H1 (cell line): Measurements from ENCODE around the gene OR1G1. TPM values are rescaled to one million over a fixed set of nuclear protein-coding genes. Genes with fewer than 3 reads are reported as not detected.
"Not testable (repeated sequence)": the region's sequence is repeated elsewhere in the genome, so short reads cannot be mapped to it uniquely, and the experiment has no call there.

Experiments
- CTCF ChIA-PET: fragments of 300-600 bp; sonication (Branson Sonifier 250); formaldehyde crosslinking; loops from one replicate; lab custom pipeline; 2021; ENCODE audit not compliant: partially characterized antibody; lab: Charles Lee
- POLR2A ChIA-PET: fragments of 300-600 bp; sonication (Branson Sonifier 250); formaldehyde crosslinking; loops from one replicate; lab custom pipeline; 2021; ENCODE audit warnings: inconsistent platforms; ENCODE audit not compliant: partially characterized antibody; lab: Charles Lee
- DNase-seq, 2 experiments: peaks; one replicate each; pipeline versions ENCODE4 v3.0.0 to v3.0.0-alpha.2; 2010 to 2022; ENCODE audit warnings: low spot score in 2 of 2, low read depth in 1 of 2, mixed read lengths in 1 of 2
- FAIRE-seq: peaks from 2 replicates; lab custom pipeline; 2011; peaks lifted over from hg19 to GRCh38; lab: Jason Lieb, UNC
- H2AFZ ChIP-seq: 2 replicates; pipeline ENCODE4 v1.8.1; 2012; ENCODE audit warnings: low read length, inconsistent platforms
- H2AK5ac ChIP-seq: 2 replicates; pipeline ENCODE4 v1.6.1; 2013; ENCODE audit warnings: low read depth, low read length
- H2BK120ac ChIP-seq: replicated peaks from 2 replicates; pipeline ENCODE3; 2013; ENCODE audit warnings: low read depth, low read length, inconsistent platforms
- H2BK12ac ChIP-seq: 2 replicates; pipeline ENCODE4 v1.6.1; 2013; ENCODE audit warnings: low read depth, low read length
- H2BK15ac ChIP-seq: 2 replicates; pipeline ENCODE4 v1.6.1; 2013; ENCODE audit warnings: low read length
- H2BK20ac ChIP-seq: 2 replicates; pipeline ENCODE4 v1.6.1; 2013; ENCODE audit warnings: low read length
- H2BK5ac ChIP-seq: 2 replicates; pipeline ENCODE4 v1.6.1; 2013; ENCODE audit warnings: low read depth, low read length
- H3K14ac ChIP-seq: 2 replicates; pipeline ENCODE4 v1.6.1; 2013; ENCODE audit warnings: inconsistent platforms; ENCODE audit not compliant: insufficient read length
- H3K18ac ChIP-seq: 2 replicates; pipeline ENCODE4 v1.6.1; 2013; ENCODE audit warnings: low read length; ENCODE audit errors: extremely low read depth
- H3K23ac ChIP-seq: 2 replicates; pipeline ENCODE4 v1.6.1; 2013; ENCODE audit warnings: inconsistent platforms; ENCODE audit not compliant: insufficient read length
- H3K23me2 ChIP-seq: 2 replicates; pipeline ENCODE4 v1.6.1; 2013; ENCODE audit warnings: low read depth, low read length
- H3K27ac ChIP-seq: 2 replicates; pipeline ENCODE4 v1.6.1; 2011; ENCODE audit warnings: low read depth, low read length, inconsistent platforms
- H3K27me3 ChIP-seq, 4 experiments: replicated peaks in 1 of 4; 1 replicate in 1 of 4; 2 replicates in 3 of 4; pipeline versions ENCODE4 v1.6.1 to v1.8.1; 2011 to 2013; ENCODE audit warnings: low read length in 3 of 4, mild to moderate bottlenecking in 3 of 4, inconsistent platforms in 2 of 4, mixed read lengths in 2 of 4, moderate library complexity in 1 of 4; ENCODE audit not compliant: control insufficient read depth in 3 of 4, insufficient read depth in 3 of 4; ENCODE audit errors: extremely low read depth in 1 of 4
- H3K36me3 ChIP-seq, 4 experiments: 2 replicates each; pipeline versions ENCODE4 v1.6.1 to v1.8.1; 2011 to 2013; ENCODE audit warnings: mild to moderate bottlenecking in 4 of 4, low read length in 3 of 4, moderate library complexity in 2 of 4, control low read depth in 1 of 4, inconsistent platforms in 1 of 4; ENCODE audit not compliant: insufficient read depth in 4 of 4, control insufficient read depth in 2 of 4
- H3K4ac ChIP-seq: replicated peaks from 2 replicates; pipeline ENCODE3; 2013; ENCODE audit warnings: low read length, low read depth, mixed read lengths, inconsistent platforms; ENCODE audit not compliant: insufficient read length
- H3K4me1 ChIP-seq, 4 experiments: replicated peaks in 1 of 4; 1 replicate in 1 of 4; 2 replicates in 3 of 4; pipeline versions ENCODE4 v1.6.1 to v1.8.1; 2011 to 2013; ENCODE audit warnings: low read length in 3 of 4, inconsistent platforms in 2 of 4, mixed read lengths in 1 of 4; ENCODE audit not compliant: insufficient read depth in 4 of 4, control insufficient read depth in 3 of 4
- H3K4me2 ChIP-seq, 2 experiments: 2 replicates each; pipeline versions ENCODE4 v1.6.1 to v1.8.1; 2011 to 2013; ENCODE audit warnings: low read depth in 2 of 2, low read length in 2 of 2, control low read depth in 1 of 2, inconsistent platforms in 1 of 2, mild to moderate bottlenecking in 1 of 2; ENCODE audit not compliant: insufficient read depth in 1 of 2
- H3K4me3 ChIP-seq, 4 experiments: fragments of 200-600, 300-600 bp in 1 of 4; sonication (generic), shearing (Covaris generic), sonication (Bioruptor Twin) in 1 of 4; 2 replicates each; pipeline versions ENCODE4 v1.5.1 to v1.8.1; 2011 to 2016; ENCODE audit warnings: low read length in 4 of 4, low read depth in 3 of 4, control low read depth in 2 of 4, inconsistent platforms in 2 of 4, mild to moderate bottlenecking in 2 of 4, mixed read lengths in 1 of 4, moderate library complexity in 1 of 4; ENCODE audit not compliant: insufficient read depth in 2 of 4; ENCODE audit errors: extremely low read depth in 1 of 4
- H3K56ac ChIP-seq: replicated peaks from 2 replicates; pipeline ENCODE3; 2013; ENCODE audit warnings: low read depth, mild to moderate bottlenecking, mixed read lengths, low read length, inconsistent platforms; ENCODE audit not compliant: insufficient read length
- H3K79me1 ChIP-seq: 2 replicates; pipeline ENCODE4 v1.6.1; 2013; ENCODE audit warnings: low read depth, low read length, control low read depth
- H3K79me2 ChIP-seq, 2 experiments: 2 replicates each; pipeline versions ENCODE4 v1.6.1 to v1.8.1; 2012 to 2013; ENCODE audit warnings: low read length in 2 of 2, mild to moderate bottlenecking in 2 of 2, inconsistent platforms in 1 of 2; ENCODE audit not compliant: insufficient read depth in 2 of 2, control insufficient read depth in 1 of 2
- H3K9ac ChIP-seq, 4 experiments: replicated peaks in 1 of 4; 1 replicate in 1 of 4; 2 replicates in 3 of 4; pipeline versions ENCODE4 v1.6.1 to v1.8.1; 2011 to 2013; ENCODE audit warnings: low read depth in 3 of 4, low read length in 3 of 4, control low read depth in 2 of 4, mild to moderate bottlenecking in 2 of 4, moderate library complexity in 2 of 4, inconsistent platforms in 1 of 4; ENCODE audit errors: extremely low read depth in 1 of 4
- H3K9me3 ChIP-seq, 2 experiments: 2 replicates each; pipeline versions ENCODE4 v1.6.1 to v1.8.1; 2012 to 2013; ENCODE audit warnings: mild to moderate bottlenecking in 2 of 2, moderate library complexity in 2 of 2, control low read depth in 1 of 2, inconsistent platforms in 1 of 2, low read depth in 1 of 2, low read length in 1 of 2, mixed read lengths in 1 of 2; ENCODE audit not compliant: insufficient read depth in 2 of 2
- H4K20me1 ChIP-seq, 2 experiments: replicated peaks in 1 of 2; 2 replicates each; pipeline versions ENCODE3 to v1.8.1; 2011 to 2013; ENCODE audit warnings: inconsistent platforms in 2 of 2, low read length in 2 of 2, mild to moderate bottlenecking in 1 of 2; ENCODE audit not compliant: insufficient read depth in 2 of 2, control insufficient read depth in 1 of 2
- H4K5ac ChIP-seq: 2 replicates; pipeline ENCODE4 v1.6.1; 2013; ENCODE audit warnings: low read length, low read depth, mixed read lengths, inconsistent platforms; ENCODE audit not compliant: insufficient read length
- H4K8ac ChIP-seq: 2 replicates; pipeline ENCODE4 v1.8.0; 2013; ENCODE audit warnings: mild to moderate bottlenecking, moderate library complexity, low read length, inconsistent platforms; ENCODE audit not compliant: insufficient read depth; ENCODE audit errors: extremely low read depth
- H4K91ac ChIP-seq: replicated peaks from 2 replicates; pipeline ENCODE3; 2013; ENCODE audit warnings: low read length, mixed read lengths, inconsistent platforms; ENCODE audit not compliant: insufficient read length
- WGBS, 2 experiments: shearing (Covaris generic) in 1 of 2; methylation state at CpG; one replicate each; pipeline versions ENCODE4 v1.1.6 to v1.1.7; 2013 to 2015; ENCODE audit warnings: low lambda C conversion rate in 2 of 2, mixed read lengths in 2 of 2, inconsistent platforms in 1 of 2, low coverage in 1 of 2, missing lambda C conversion rate in 1 of 2; ENCODE audit not compliant: insufficient replicate concordance in 2 of 2, insufficient coverage in 1 of 2, insufficient read length in 1 of 2; ENCODE audit errors: extremely low coverage in 1 of 2, missing lambda C conversion rate in 1 of 2; 5-methylcytosine and 5-hydroxymethylcytosine counted together
- polyA plus RNA-seq, 7 experiments: library from polyadenylated mRNA; depleted of rRNA in 3 of 7; stranded (reverse) in 5 of 7; unstranded in 2 of 7; fragments of >200 nt in 5 of 7; fragments of 200-250 nt in 2 of 7; gene quantifications; 1 replicate in 5 of 7; 2 replicates in 1 of 7; 4 replicates in 1 of 7; pipeline versions ENCODE4 v1.2.1 to v1.2.3, GENCODE V29; 2011 to 2013; ENCODE audit warnings: missing spikeins in 2 of 7, mixed read lengths in 2 of 7
- total RNA-seq: library from RNA; stranded (reverse); fragmentation: NEBNext Ultra II Directional; extraction: Animal tissue kit (Norgen Biotek cat#: 25700); gene quantifications from 2 replicates; pipeline ENCODE4 v1.2.1, GENCODE V29; 2021

Gene OR1G1
- total and polyA plus RNA-seq, 2 of the 8 experiments (the other 6 are each of a cell fraction or from before 2014, with no cell fraction given): 0.27 to 0.30 TPM

GRCh38 chr17:3137494-3137893 is 10.1 kb upstream of the OR1G1 start:
- H3K27ac ChIP-seq, H3K9ac ChIP-seq, H3K4me2 ChIP-seq, H2BK20ac ChIP-seq, H2BK5ac ChIP-seq, H4K8ac ChIP-seq, H3K4me3 ChIP-seq, DNase-seq, H4K5ac ChIP-seq, H3K4me1 ChIP-seq, H3K79me2 ChIP-seq, H2AFZ ChIP-seq, H2BK120ac ChIP-seq, H3K36me3 ChIP-seq, H2BK15ac ChIP-seq, H4K91ac ChIP-seq, H3K18ac ChIP-seq, FAIRE-seq, H4K20me1 ChIP-seq, H3K79me1 ChIP-seq, H3K23ac ChIP-seq, POLR2A ChIA-PET, H2AK5ac ChIP-seq, H3K56ac ChIP-seq, CTCF ChIA-PET, H3K4ac ChIP-seq, H3K14ac ChIP-seq, H2BK12ac ChIP-seq, H3K27me3 ChIP-seq, H3K23me2 ChIP-seq: not testable (repeated sequence)
- peaks cover 13 to 18% of the 10 kb centered on the region in 2 experiments; a peak in 3 of 4 replicates for H3K9me3 ChIP-seq
- 85% methylated on average over 2 of the region's 3 CpGs; no CpG with 5 or more reads in 1 of the 2 experiments for WGBS, 2 experiments
